Endodermal cell (in vitro differentiated cells): ENCODE measurements around the gene PDCD4. TPM values are rescaled to one million over a fixed set of nuclear protein-coding genes. Genes with fewer than 3 reads are reported as not detected.

Experiments used
- DNase-seq: peaks from one replicate; pipeline ENCODE4 v3.0.0-alpha.2; 2017
- H3K27ac ChIP-seq: 2 replicates; pipeline ENCODE4 v1.5.1; 2013; ENCODE audit warnings: mild to moderate bottlenecking, low read depth, low read length, moderate library complexity
- H3K27me3 ChIP-seq: 2 replicates; pipeline ENCODE4 v1.6.1; 2013; ENCODE audit warnings: mild to moderate bottlenecking, low read length, moderate library complexity; ENCODE audit not compliant: insufficient read depth, control insufficient read depth, poor library complexity, severe bottlenecking
- H3K36me3 ChIP-seq: 2 replicates; pipeline ENCODE4 v1.7.0; 2013; ENCODE audit warnings: mild to moderate bottlenecking, low read length, moderate library complexity; ENCODE audit not compliant: control insufficient read depth, insufficient read depth
- H3K4me1 ChIP-seq: one replicate; pipeline ENCODE4 v1.7.0; 2013; ENCODE audit warnings: low read length; ENCODE audit not compliant: control insufficient read depth, insufficient read depth
- H3K4me3 ChIP-seq: 2 replicates; pipeline ENCODE4 v1.5.1; 2013; ENCODE audit warnings: mild to moderate bottlenecking, low read length, moderate library complexity
- H3K9ac ChIP-seq: 2 replicates; pipeline ENCODE4 v1.6.1; 2013; ENCODE audit warnings: mild to moderate bottlenecking, low read length, moderate library complexity; ENCODE audit not compliant: poor library complexity, severe bottlenecking; ENCODE audit errors: extremely low read depth
- H3K9me3 ChIP-seq: 2 replicates; pipeline ENCODE4 v1.6.1; 2013; ENCODE audit warnings: mild to moderate bottlenecking, low read length, moderate library complexity; ENCODE audit not compliant: control insufficient read depth
- H3K27ac Mint-ChIP-seq: 2 replicates; pipeline ENCODE4 v1.8.0; 2020; ENCODE audit warnings: mixed read lengths
- H3K27me3 Mint-ChIP-seq: 2 replicates; pipeline ENCODE4 v1.8.0; 2021; ENCODE audit warnings: mild to moderate bottlenecking, mixed read lengths; ENCODE audit not compliant: insufficient read depth
- H3K36me3 Mint-ChIP-seq: 2 replicates; pipeline ENCODE4 v1.8.0; 2020; ENCODE audit warnings: low read depth, mixed read lengths
- H3K4me1 Mint-ChIP-seq: 2 replicates; pipeline ENCODE4 v1.8.0; 2020; ENCODE audit warnings: mixed read lengths
- H3K4me3 Mint-ChIP-seq: 2 replicates; pipeline ENCODE4 v1.8.0; 2020; ENCODE audit warnings: mild to moderate bottlenecking, moderate library complexity, mixed read lengths
- H3K9me3 Mint-ChIP-seq: 2 replicates; pipeline ENCODE4 v1.8.0; 2020; ENCODE audit warnings: mild to moderate bottlenecking, mixed read lengths
- WGBS, 2 experiments: methylation state at CpG; one replicate each; pipeline versions ENCODE4 v1.1.5 to v1.1.7; 2013; ENCODE audit warnings: missing lambda C conversion rate in 2 of 2, mixed read lengths in 1 of 2; ENCODE audit not compliant: insufficient coverage in 1 of 2, insufficient read length in 1 of 2; 5-methylcytosine and 5-hydroxymethylcytosine counted together
- total RNA-seq, 2 donors: library from RNA; stranded (reverse); fragmentation: NEBNext Ultra II Directional in 1 of 2; extraction: Animal tissue kit (Norgen Biotek cat#: 25700) in 1 of 2; gene quantifications; 2 replicates in 1 of 2; 3 replicates in 1 of 2; pipeline ENCODE4 v1.2.1, GENCODE V29; 2021
- TF ChIP-seq, protein P1 (sequence below): fragments of 200-600 bp; sonication (generic); conservative IDR thresholded peaks from 2 replicates; pipeline ENCODE4 v1.5.0; 2021; ENCODE audit warnings: antibody characterized with exemption, mild to moderate bottlenecking

The PDCD4 gene
- total RNA-seq, 2 donors from 2014 or later = 46.5 to 48.5 TPM

DNA sequence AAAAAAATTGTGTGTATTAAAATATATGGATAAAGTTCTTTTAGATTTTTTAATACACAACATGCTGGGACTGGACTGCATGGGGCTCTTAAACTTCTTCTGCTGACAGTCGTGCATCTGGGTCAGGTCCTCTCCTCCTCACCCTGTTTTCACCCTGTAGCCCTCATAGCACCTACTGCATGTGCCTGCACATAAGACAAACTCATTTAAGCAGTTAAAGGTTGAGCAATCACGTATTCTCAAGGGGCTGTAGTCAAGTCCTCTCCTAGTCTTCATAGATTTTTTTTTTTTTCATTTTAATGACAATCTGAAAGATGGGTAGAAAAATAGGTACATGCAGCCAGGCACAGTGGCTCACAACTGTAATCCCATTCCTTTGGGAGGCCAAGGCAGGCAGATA is 23.6 kb upstream of the PDCD4 start:
- Mint-ChIP-seq H3K36me3 (no peaks in the 10 kb centered on the region), H3K27me3 (peaks cover 7% of the 10 kb centered on the region), H3K4me1 (peaks cover 14% of the 10 kb centered on the region), H3K4me3 (no peak overlapping the region), H3K9me3 (no peaks in the 10 kb centered on the region), H3K27ac (no peak overlapping the region)
- Histone ChIP-seq H3K36me3 (no peaks in the 10 kb centered on the region), H3K9me3 (no peaks in the 10 kb centered on the region), H3K4me1 (peaks cover 2% of the 10 kb centered on the region), H3K4me3 (no peak overlapping the region), H3K27me3 (peaks cover 7% of the 10 kb centered on the region), H3K27ac (no peak overlapping the region), H3K9ac (no peak overlapping the region)
- DNase-seq = no peak
- 84 to 86% methylated on average over 1 to 2 of the region's 2 CpGs for WGBS, 2 experiments
- TF ChIP-seq, protein P1, sequence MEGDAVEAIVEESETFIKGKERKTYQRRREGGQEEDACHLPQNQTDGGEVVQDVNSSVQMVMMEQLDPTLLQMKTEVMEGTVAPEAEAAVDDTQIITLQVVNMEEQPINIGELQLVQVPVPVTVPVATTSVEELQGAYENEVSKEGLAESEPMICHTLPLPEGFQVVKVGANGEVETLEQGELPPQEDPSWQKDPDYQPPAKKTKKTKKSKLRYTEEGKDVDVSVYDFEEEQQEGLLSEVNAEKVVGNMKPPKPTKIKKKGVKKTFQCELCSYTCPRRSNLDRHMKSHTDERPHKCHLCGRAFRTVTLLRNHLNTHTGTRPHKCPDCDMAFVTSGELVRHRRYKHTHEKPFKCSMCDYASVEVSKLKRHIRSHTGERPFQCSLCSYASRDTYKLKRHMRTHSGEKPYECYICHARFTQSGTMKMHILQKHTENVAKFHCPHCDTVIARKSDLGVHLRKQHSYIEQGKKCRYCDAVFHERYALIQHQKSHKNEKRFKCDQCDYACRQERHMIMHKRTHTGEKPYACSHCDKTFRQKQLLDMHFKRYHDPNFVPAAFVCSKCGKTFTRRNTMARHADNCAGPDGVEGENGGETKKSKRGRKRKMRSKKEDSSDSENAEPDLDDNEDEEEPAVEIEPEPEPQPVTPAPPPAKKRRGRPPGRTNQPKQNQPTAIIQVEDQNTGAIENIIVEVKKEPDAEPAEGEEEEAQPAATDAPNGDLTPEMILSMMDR = no peak

DNA sequence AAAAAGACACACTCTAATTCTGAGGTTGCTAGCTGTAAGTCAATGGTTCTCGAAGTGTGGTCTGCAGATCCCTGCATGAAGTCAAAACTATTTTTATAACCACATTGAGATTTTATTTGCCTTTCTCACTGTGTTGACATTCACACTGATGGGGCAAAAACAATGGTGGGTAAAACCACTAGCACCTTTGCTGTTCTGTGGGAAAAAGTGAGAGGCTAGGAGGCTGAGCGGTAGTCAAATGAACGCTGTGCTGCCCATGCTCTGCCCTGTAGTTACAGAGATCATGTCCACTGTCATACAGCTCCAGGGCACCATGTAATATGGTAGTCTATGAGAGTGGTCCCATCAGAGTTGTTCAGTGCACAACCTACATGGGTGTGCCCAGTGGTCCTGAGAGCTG is 21.6 kb upstream of the PDCD4 start:
- Histone ChIP-seq H3K27ac (no peak overlapping the region), H3K9me3 (peaks cover 4% of the 10 kb centered on the region), H3K36me3 (no peaks in the 10 kb centered on the region), H3K4me1 (peaks cover 3% of the 10 kb centered on the region), H3K4me3 (no peak overlapping the region), H3K27me3 (peaks cover 24% of the 10 kb centered on the region), H3K9ac (no peak overlapping the region)
- Mint-ChIP-seq H3K9me3 (peaks cover 4% of the 10 kb centered on the region), H3K4me3 (no peak overlapping the region), H3K27ac (no peak overlapping the region), H3K4me1 (peaks cover 8% of the 10 kb centered on the region), H3K27me3 (peaks cover 20% of the 10 kb centered on the region), H3K36me3 (no peaks in the 10 kb centered on the region)
- 97 to 100% methylated on average over 2 to 3 of the region's 3 CpGs for WGBS, 2 experiments
- TF ChIP-seq, protein P1 = no peak
- DNase-seq = no peak

DNA sequence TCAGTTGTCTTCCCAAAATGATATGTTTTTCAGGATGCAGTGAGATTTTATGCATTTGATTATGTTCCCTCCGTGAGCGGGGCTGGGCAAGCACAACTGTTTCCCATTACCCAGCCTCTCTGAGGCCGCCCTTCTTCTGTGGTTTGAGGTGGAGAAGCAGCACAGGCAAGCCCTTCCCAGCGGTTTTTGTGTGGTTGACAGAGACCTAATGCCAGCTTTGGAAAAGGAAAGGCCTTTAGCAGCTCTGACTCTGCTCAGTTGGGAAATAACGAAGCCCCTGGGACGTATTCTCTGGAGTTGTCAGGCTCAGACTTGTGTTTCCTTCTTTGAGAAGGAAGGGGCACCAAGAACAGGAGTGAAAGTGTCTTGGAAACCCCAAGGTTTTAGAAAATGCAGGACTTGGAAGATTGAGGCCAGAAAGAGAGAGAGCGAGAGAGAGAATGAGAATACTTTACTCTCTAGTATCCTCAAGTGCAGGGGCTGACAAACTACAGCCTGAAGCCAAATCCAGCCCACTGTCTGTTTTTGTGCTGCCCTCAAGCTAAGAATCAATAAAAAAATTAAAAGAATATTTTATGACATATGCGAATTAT is 20.6 kb upstream of the PDCD4 start:
- Mint-ChIP-seq H3K36me3 (no peaks in the 10 kb centered on the region), H3K27me3 (peaks cover 27% of the 10 kb centered on the region), H3K27ac (no peak overlapping the region), H3K4me3 (no peak overlapping the region), H3K9me3 (peaks cover 13% of the 10 kb centered on the region), H3K4me1 (peaks cover 4% of the 10 kb centered on the region)
- Histone ChIP-seq H3K9me3 (peaks cover 14% of the 10 kb centered on the region), H3K9ac (no peak overlapping the region), H3K4me1 (peaks cover 3% of the 10 kb centered on the region), H3K27me3 (peaks cover 24% of the 10 kb centered on the region), H3K27ac (no peak overlapping the region), H3K4me3 (no peak overlapping the region), H3K36me3 (no peaks in the 10 kb centered on the region)
- WGBS, 2 experiments = 85 to 91% methylated on average over 5 to 7 of the region's 8 CpGs
- DNase-seq = peak; percentile 34
- TF ChIP-seq, protein P1 = no peak
